Measurements from ENCODE around the gene SHC3. TPM values are rescaled to one million over a fixed set of nuclear protein-coding genes. Genes with fewer than 3 reads are reported as not detected.

The SHC3 gene
- total RNA-seq, 1 experiment from 2014 or later, result 1.8 TPM

DNA sequence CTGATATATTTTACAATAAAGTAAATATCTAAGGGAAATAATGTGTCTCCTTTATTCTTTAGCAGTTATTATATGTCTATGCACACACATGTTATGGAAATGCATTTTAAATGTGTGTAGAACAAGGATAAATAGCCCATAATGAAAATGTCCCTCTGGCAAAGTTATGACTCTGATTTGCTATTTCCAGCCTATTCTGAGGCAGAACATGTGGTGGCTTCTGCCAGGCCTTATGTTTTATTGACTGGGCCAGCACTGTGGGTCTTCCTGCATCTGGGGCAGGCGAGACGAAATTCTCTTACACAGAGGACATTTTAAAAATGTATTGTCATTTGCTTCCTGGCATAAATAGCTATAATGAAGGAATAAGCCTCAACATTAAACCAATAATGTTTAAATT, 134.5 kb downstream of the SHC3 start:
- Histone ChIP-seq H2BK12ac (ENCODE audit: insufficient read length, low read depth, low read length) (no peak overlapping the region), H4K8ac (replicated peaks; ENCODE audit: insufficient read length, low read depth, low read length) (no peak overlapping the region), H3K9me3 (ENCODE audit: control insufficient read depth, low read depth, low read length) (no peaks in the 10 kb centered on the region), H2BK120ac (ENCODE audit: low read depth, low read length, poor library complexity, severe bottlenecking) (no peak overlapping the region), H3K14ac (ENCODE audit: insufficient read depth, low read length) (no peak overlapping the region), H3K23ac (ENCODE audit: insufficient read length, low read depth, low read length) (no peak overlapping the region), H3K18ac (ENCODE audit: insufficient read length, low read depth, low read length) (no peak overlapping the region), H3K79me1 (ENCODE audit: insufficient read depth, low read depth, low read length, poor library complexity, severe bottlenecking) (no peaks in the 10 kb centered on the region), H4K5ac (ENCODE audit: insufficient read length, low read depth, low read length) (no peak overlapping the region), H3K27me3 (ENCODE audit: insufficient read depth, low read length) (no peaks in the 10 kb centered on the region), H3K23me2 (ENCODE audit: insufficient read length, low read depth, low read length, poor library complexity, severe bottlenecking) (no peaks in the 10 kb centered on the region), H3K9ac (ENCODE audit: extremely low read depth, insufficient read length, low read length) (no peak overlapping the region), H3T11ph (ENCODE audit: low read length) (no peak overlapping the region), H3K4ac (ENCODE audit: low read depth, low read length) (no peak overlapping the region), H3K56ac (ENCODE audit: insufficient read length, low read depth, low read length) (no peak overlapping the region), H3K27ac (ENCODE audit: insufficient read length, low read depth, low read length) (no peak overlapping the region), H3K79me2 (ENCODE audit: insufficient read depth, low read length) (no peaks in the 10 kb centered on the region), H2BK20ac (ENCODE audit: low read depth, low read length, poor library complexity, severe bottlenecking) (no peak overlapping the region), H4K20me1 (ENCODE audit: control insufficient read depth, insufficient read depth, insufficient read length) (no peaks in the 10 kb centered on the region), H4K91ac (ENCODE audit: insufficient read length, low read depth, low read length) (no peak overlapping the region), H2BK5ac (ENCODE audit: insufficient read length, low read length) (no peak overlapping the region), H3K4me1 (ENCODE audit: insufficient read depth, low read length) (no peaks in the 10 kb centered on the region), H2AFZ (ENCODE audit: low read length) (no peak overlapping the region), H2BK15ac (ENCODE audit: low read depth, low read length) (no peak overlapping the region), H2AK5ac (ENCODE audit: insufficient read length, low read length) (no peak overlapping the region), H3K4me2 (ENCODE audit: insufficient read depth, insufficient read length, low read length) (no peak overlapping the region)
- Mint-ChIP-seq H3K4me3 (no peak overlapping the region), H3K9me3 (no peaks in the 10 kb centered on the region), H3K4me1 (no peaks in the 10 kb centered on the region), H3K36me3 (ENCODE audit: insufficient read depth in 1 of 3, low read depth in 3 of 3) (no peaks in the 10 kb centered on the region), H3K27me3 (ENCODE audit: low read depth) (no peaks in the 10 kb centered on the region), H3K27ac (no peak overlapping the region)
- TF ChIP-seq, protein P1, sequence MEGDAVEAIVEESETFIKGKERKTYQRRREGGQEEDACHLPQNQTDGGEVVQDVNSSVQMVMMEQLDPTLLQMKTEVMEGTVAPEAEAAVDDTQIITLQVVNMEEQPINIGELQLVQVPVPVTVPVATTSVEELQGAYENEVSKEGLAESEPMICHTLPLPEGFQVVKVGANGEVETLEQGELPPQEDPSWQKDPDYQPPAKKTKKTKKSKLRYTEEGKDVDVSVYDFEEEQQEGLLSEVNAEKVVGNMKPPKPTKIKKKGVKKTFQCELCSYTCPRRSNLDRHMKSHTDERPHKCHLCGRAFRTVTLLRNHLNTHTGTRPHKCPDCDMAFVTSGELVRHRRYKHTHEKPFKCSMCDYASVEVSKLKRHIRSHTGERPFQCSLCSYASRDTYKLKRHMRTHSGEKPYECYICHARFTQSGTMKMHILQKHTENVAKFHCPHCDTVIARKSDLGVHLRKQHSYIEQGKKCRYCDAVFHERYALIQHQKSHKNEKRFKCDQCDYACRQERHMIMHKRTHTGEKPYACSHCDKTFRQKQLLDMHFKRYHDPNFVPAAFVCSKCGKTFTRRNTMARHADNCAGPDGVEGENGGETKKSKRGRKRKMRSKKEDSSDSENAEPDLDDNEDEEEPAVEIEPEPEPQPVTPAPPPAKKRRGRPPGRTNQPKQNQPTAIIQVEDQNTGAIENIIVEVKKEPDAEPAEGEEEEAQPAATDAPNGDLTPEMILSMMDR (conservative IDR thresholded peaks at IDR 0.05), result no peak
- DNase-seq, result no peak
- WGBS (ENCODE audit: extremely low coverage, insufficient read length, low lambda C conversion rate), result no CpG with 5 or more reads among the region's 2 CpGs

Data from H9 (cell line).